H1 (cell line): Measurements from ENCODE around the gene DNER. TPM values are rescaled to one million over a fixed set of nuclear protein-coding genes. Genes with fewer than 3 reads are reported as not detected.

ENCODE experiments used
- CTCF ChIA-PET: fragments of 300-600 bp; sonication (Branson Sonifier 250); formaldehyde crosslinking; loops from one replicate; lab custom pipeline; 2021; ENCODE audit not compliant: partially characterized antibody; lab: Charles Lee
- POLR2A ChIA-PET: fragments of 300-600 bp; sonication (Branson Sonifier 250); formaldehyde crosslinking; loops from one replicate; lab custom pipeline; 2021; ENCODE audit warnings: inconsistent platforms; ENCODE audit not compliant: partially characterized antibody; lab: Charles Lee
- DNase-seq, 2 experiments: peaks; one replicate each; pipeline versions ENCODE4 v3.0.0 to v3.0.0-alpha.2; 2010 to 2022; ENCODE audit warnings: low spot score in 2 of 2, low read depth in 1 of 2, mixed read lengths in 1 of 2
- FAIRE-seq: peaks from 2 replicates; lab custom pipeline; 2011; peaks lifted over from hg19 to GRCh38; lab: Jason Lieb, UNC
- H2AFZ ChIP-seq: 2 replicates; pipeline ENCODE4 v1.8.1; 2012; ENCODE audit warnings: low read length, inconsistent platforms
- H2AK5ac ChIP-seq: 2 replicates; pipeline ENCODE4 v1.6.1; 2013; ENCODE audit warnings: low read depth, low read length
- H2BK120ac ChIP-seq: replicated peaks from 2 replicates; pipeline ENCODE3; 2013; ENCODE audit warnings: low read depth, low read length, inconsistent platforms
- H2BK12ac ChIP-seq: 2 replicates; pipeline ENCODE4 v1.6.1; 2013; ENCODE audit warnings: low read depth, low read length
- H2BK15ac ChIP-seq: 2 replicates; pipeline ENCODE4 v1.6.1; 2013; ENCODE audit warnings: low read length
- H2BK20ac ChIP-seq: 2 replicates; pipeline ENCODE4 v1.6.1; 2013; ENCODE audit warnings: low read length
- H2BK5ac ChIP-seq: 2 replicates; pipeline ENCODE4 v1.6.1; 2013; ENCODE audit warnings: low read depth, low read length
- H3K14ac ChIP-seq: 2 replicates; pipeline ENCODE4 v1.6.1; 2013; ENCODE audit warnings: inconsistent platforms; ENCODE audit not compliant: insufficient read length
- H3K18ac ChIP-seq: 2 replicates; pipeline ENCODE4 v1.6.1; 2013; ENCODE audit warnings: low read length; ENCODE audit errors: extremely low read depth
- H3K23ac ChIP-seq: 2 replicates; pipeline ENCODE4 v1.6.1; 2013; ENCODE audit warnings: inconsistent platforms; ENCODE audit not compliant: insufficient read length
- H3K23me2 ChIP-seq: 2 replicates; pipeline ENCODE4 v1.6.1; 2013; ENCODE audit warnings: low read depth, low read length
- H3K27ac ChIP-seq: 2 replicates; pipeline ENCODE4 v1.6.1; 2011; ENCODE audit warnings: low read depth, low read length, inconsistent platforms
- H3K27me3 ChIP-seq, 4 experiments: replicated peaks in 1 of 4; 1 replicate in 1 of 4; 2 replicates in 3 of 4; pipeline versions ENCODE4 v1.6.1 to v1.8.1; 2011 to 2013; ENCODE audit warnings: low read length in 3 of 4, mild to moderate bottlenecking in 3 of 4, inconsistent platforms in 2 of 4, mixed read lengths in 2 of 4, moderate library complexity in 1 of 4; ENCODE audit not compliant: control insufficient read depth in 3 of 4, insufficient read depth in 3 of 4; ENCODE audit errors: extremely low read depth in 1 of 4
- H3K36me3 ChIP-seq, 4 experiments: 2 replicates each; pipeline versions ENCODE4 v1.6.1 to v1.8.1; 2011 to 2013; ENCODE audit warnings: mild to moderate bottlenecking in 4 of 4, low read length in 3 of 4, moderate library complexity in 2 of 4, control low read depth in 1 of 4, inconsistent platforms in 1 of 4; ENCODE audit not compliant: insufficient read depth in 4 of 4, control insufficient read depth in 2 of 4
- H3K4ac ChIP-seq: replicated peaks from 2 replicates; pipeline ENCODE3; 2013; ENCODE audit warnings: low read length, low read depth, mixed read lengths, inconsistent platforms; ENCODE audit not compliant: insufficient read length
- H3K4me1 ChIP-seq, 4 experiments: replicated peaks in 1 of 4; 1 replicate in 1 of 4; 2 replicates in 3 of 4; pipeline versions ENCODE4 v1.6.1 to v1.8.1; 2011 to 2013; ENCODE audit warnings: low read length in 3 of 4, inconsistent platforms in 2 of 4, mixed read lengths in 1 of 4; ENCODE audit not compliant: insufficient read depth in 4 of 4, control insufficient read depth in 3 of 4
- H3K4me2 ChIP-seq, 2 experiments: 2 replicates each; pipeline versions ENCODE4 v1.6.1 to v1.8.1; 2011 to 2013; ENCODE audit warnings: low read depth in 2 of 2, low read length in 2 of 2, control low read depth in 1 of 2, inconsistent platforms in 1 of 2, mild to moderate bottlenecking in 1 of 2; ENCODE audit not compliant: insufficient read depth in 1 of 2
- H3K4me3 ChIP-seq, 4 experiments: fragments of 200-600, 300-600 bp in 1 of 4; sonication (generic), shearing (Covaris generic), sonication (Bioruptor Twin) in 1 of 4; 2 replicates each; pipeline versions ENCODE4 v1.5.1 to v1.8.1; 2011 to 2016; ENCODE audit warnings: low read length in 4 of 4, low read depth in 3 of 4, control low read depth in 2 of 4, inconsistent platforms in 2 of 4, mild to moderate bottlenecking in 2 of 4, mixed read lengths in 1 of 4, moderate library complexity in 1 of 4; ENCODE audit not compliant: insufficient read depth in 2 of 4; ENCODE audit errors: extremely low read depth in 1 of 4
- H3K56ac ChIP-seq: replicated peaks from 2 replicates; pipeline ENCODE3; 2013; ENCODE audit warnings: low read depth, mild to moderate bottlenecking, mixed read lengths, low read length, inconsistent platforms; ENCODE audit not compliant: insufficient read length
- H3K79me1 ChIP-seq: 2 replicates; pipeline ENCODE4 v1.6.1; 2013; ENCODE audit warnings: low read depth, low read length, control low read depth
- H3K79me2 ChIP-seq, 2 experiments: 2 replicates each; pipeline versions ENCODE4 v1.6.1 to v1.8.1; 2012 to 2013; ENCODE audit warnings: low read length in 2 of 2, mild to moderate bottlenecking in 2 of 2, inconsistent platforms in 1 of 2; ENCODE audit not compliant: insufficient read depth in 2 of 2, control insufficient read depth in 1 of 2
- H3K9ac ChIP-seq, 4 experiments: replicated peaks in 1 of 4; 1 replicate in 1 of 4; 2 replicates in 3 of 4; pipeline versions ENCODE4 v1.6.1 to v1.8.1; 2011 to 2013; ENCODE audit warnings: low read depth in 3 of 4, low read length in 3 of 4, control low read depth in 2 of 4, mild to moderate bottlenecking in 2 of 4, moderate library complexity in 2 of 4, inconsistent platforms in 1 of 4; ENCODE audit errors: extremely low read depth in 1 of 4
- H3K9me3 ChIP-seq, 2 experiments: 2 replicates each; pipeline versions ENCODE4 v1.6.1 to v1.8.1; 2012 to 2013; ENCODE audit warnings: mild to moderate bottlenecking in 2 of 2, moderate library complexity in 2 of 2, control low read depth in 1 of 2, inconsistent platforms in 1 of 2, low read depth in 1 of 2, low read length in 1 of 2, mixed read lengths in 1 of 2; ENCODE audit not compliant: insufficient read depth in 2 of 2
- H4K20me1 ChIP-seq, 2 experiments: replicated peaks in 1 of 2; 2 replicates each; pipeline versions ENCODE3 to v1.8.1; 2011 to 2013; ENCODE audit warnings: inconsistent platforms in 2 of 2, low read length in 2 of 2, mild to moderate bottlenecking in 1 of 2; ENCODE audit not compliant: insufficient read depth in 2 of 2, control insufficient read depth in 1 of 2
- H4K5ac ChIP-seq: 2 replicates; pipeline ENCODE4 v1.6.1; 2013; ENCODE audit warnings: low read length, low read depth, mixed read lengths, inconsistent platforms; ENCODE audit not compliant: insufficient read length
- H4K8ac ChIP-seq: 2 replicates; pipeline ENCODE4 v1.8.0; 2013; ENCODE audit warnings: mild to moderate bottlenecking, moderate library complexity, low read length, inconsistent platforms; ENCODE audit not compliant: insufficient read depth; ENCODE audit errors: extremely low read depth
- H4K91ac ChIP-seq: replicated peaks from 2 replicates; pipeline ENCODE3; 2013; ENCODE audit warnings: low read length, mixed read lengths, inconsistent platforms; ENCODE audit not compliant: insufficient read length
- BACH1 ChIP-seq: IDR thresholded peaks from 2 replicates; pipeline ENCODE4 v1.6.1; 2012; ENCODE audit warnings: low read length, improper control_type of control experiment
- CHD1 ChIP-seq: IDR thresholded peaks from 2 replicates; pipeline ENCODE4 v1.6.1; 2012; ENCODE audit warnings: low read depth, low read length, improper control_type of control experiment
- CREB1 ChIP-seq: IDR thresholded peaks from 2 replicates; pipeline ENCODE4 v1.6.1; 2012; ENCODE audit warnings: inconsistent platforms
- GABPA ChIP-seq: IDR thresholded peaks from 2 replicates; pipeline ENCODE4 v1.6.1; 2011; ENCODE audit warnings: mild to moderate bottlenecking, low read length, moderate library complexity, borderline replicate concordance; ENCODE audit not compliant: insufficient read depth
- JUND ChIP-seq: IDR thresholded peaks from 2 replicates; pipeline ENCODE4 v1.6.1; 2011; ENCODE audit warnings: mild to moderate bottlenecking, improper control_type of control experiment, low read length
- KDM4A ChIP-seq: IDR thresholded peaks from one replicate; pipeline ENCODE4 v1.7.1; 2012; ENCODE audit warnings: low read depth, mild to moderate bottlenecking, moderate library complexity, low read length, inconsistent platforms; ENCODE audit not compliant: severe bottlenecking
- MAFK ChIP-seq: IDR thresholded peaks from 2 replicates; pipeline ENCODE4 v1.6.1; 2012; ENCODE audit warnings: low read depth, mild to moderate bottlenecking, improper control_type of control experiment, low read length
- PHF8 ChIP-seq: fragments of 200-600 bp; sonication (generic); conservative IDR thresholded peaks from 2 replicates; pipeline ENCODE4 v1.7.1; 2012; ENCODE audit warnings: low read depth, mild to moderate bottlenecking, inconsistent platforms, low read length, moderate library complexity
- POU5F1 ChIP-seq: IDR thresholded peaks from 2 replicates; pipeline ENCODE4 v1.6.1; 2011; ENCODE audit warnings: low read depth, mild to moderate bottlenecking, low read length, moderate library complexity
- SAP30 ChIP-seq: fragments of 300-600 bp; sonication (generic); IDR thresholded peaks from 2 replicates; pipeline ENCODE4 v1.7.1; 2012; ENCODE audit warnings: low read length, moderate library complexity, mild to moderate bottlenecking, inconsistent platforms; ENCODE audit not compliant: insufficient read depth, insufficient replicate concordance
- SIN3A ChIP-seq, 2 experiments: IDR thresholded peaks in 1 of 2; conservative IDR thresholded peaks in 1 of 2; 2 replicates each; pipeline ENCODE4 v1.6.1; 2011 to 2012; ENCODE audit warnings: low read length in 2 of 2, improper control_type of control experiment in 1 of 2, low read depth in 1 of 2, mild to moderate bottlenecking in 1 of 2
- SIRT6 ChIP-seq: IDR thresholded peaks from one replicate; pipeline ENCODE4 v1.7.1; 2012; ENCODE audit warnings: low read length, inconsistent platforms
- SRF ChIP-seq: IDR thresholded peaks from 2 replicates; pipeline ENCODE4 v1.6.1; 2011; ENCODE audit warnings: mild to moderate bottlenecking, low read depth, low read length, moderate library complexity
- TAF7 ChIP-seq: optimal IDR thresholded peaks from 2 replicates; pipeline ENCODE3; 2011; ENCODE audit warnings: low read depth, mild to moderate bottlenecking, inconsistent platforms, low read length, moderate library complexity, borderline replicate concordance
- polyA plus RNA-seq, 7 experiments: library from polyadenylated mRNA; depleted of rRNA in 3 of 7; stranded (reverse) in 5 of 7; unstranded in 2 of 7; fragments of >200 nt in 5 of 7; fragments of 200-250 nt in 2 of 7; gene quantifications; 1 replicate in 5 of 7; 2 replicates in 1 of 7; 4 replicates in 1 of 7; pipeline versions ENCODE4 v1.2.1 to v1.2.3, GENCODE V29; 2011 to 2013; ENCODE audit warnings: missing spikeins in 2 of 7, mixed read lengths in 2 of 7
- total RNA-seq: library from RNA; stranded (reverse); fragmentation: NEBNext Ultra II Directional; extraction: Animal tissue kit (Norgen Biotek cat#: 25700); gene quantifications from 2 replicates; pipeline ENCODE4 v1.2.1, GENCODE V29; 2021
- TF ChIP-seq, protein P1 (sequence below): IDR thresholded peaks from 2 replicates; pipeline ENCODE4 v1.6.1; 2011; ENCODE audit warnings: low read length, improper control_type of control experiment

The DNER gene
- total and polyA plus RNA-seq, 2 of the 8 experiments (the other 6 are each of a cell fraction or from before 2014, with no cell fraction given): 6.8 to 16.3 TPM

- Histone ChIP-seq H3K36me3 (no peaks in the 10 kb centered on the region), H2BK20ac (no peak overlapping the region), H2AFZ (no peak overlapping the region), H2BK120ac (no peak overlapping the region), H4K20me1 (no peaks in the 10 kb centered on the region), H2AK5ac (no peak overlapping the region), H4K91ac (no peak overlapping the region), H3K56ac (no peak overlapping the region), H3K4ac (no peak overlapping the region), H3K27ac (no peak overlapping the region), H4K5ac (no peak overlapping the region), H3K4me2 (no peak overlapping the region), H3K27me3 (no peaks in the 10 kb centered on the region), H3K18ac (no peak overlapping the region), H3K79me2 (no peaks in the 10 kb centered on the region), H2BK15ac (no peak overlapping the region), H3K4me1 (no peaks in the 10 kb centered on the region), H3K4me3 (no peak overlapping the region), H4K8ac (no peak overlapping the region), H3K14ac (no peak overlapping the region), H3K9ac (no peak overlapping the region), H3K23ac (no peak overlapping the region), H3K79me1 (no peaks in the 10 kb centered on the region), H2BK5ac (no peak overlapping the region), H3K9me3 (no peaks in the 10 kb centered on the region), H2BK12ac (no peak overlapping the region), H3K23me2 (no peaks in the 10 kb centered on the region)
- no peak for TF ChIP-seq KDM4A
- TF ChIP-seq PHF8: no peak
- TF ChIP-seq POU5F1: no peak
- TF ChIP-seq SAP30: no peak
- TF ChIP-seq BACH1: no peak
- TF ChIP-seq JUND: no peak
- TF ChIP-seq TAF7: no peak
- TF ChIP-seq GABPA: no peak
- TF ChIP-seq SIN3A (conservative IDR thresholded peaks at IDR 0.05 in 1 of 2, IDR thresholded peaks at IDR 0.05 in 1 of 2; ENCODE audit: low read depth in 1 of 2, low read length in 2 of 2): no peak
- TF ChIP-seq MAFK: no peak
- TF ChIP-seq CREB1: no peak
- TF ChIP-seq, protein P1, sequence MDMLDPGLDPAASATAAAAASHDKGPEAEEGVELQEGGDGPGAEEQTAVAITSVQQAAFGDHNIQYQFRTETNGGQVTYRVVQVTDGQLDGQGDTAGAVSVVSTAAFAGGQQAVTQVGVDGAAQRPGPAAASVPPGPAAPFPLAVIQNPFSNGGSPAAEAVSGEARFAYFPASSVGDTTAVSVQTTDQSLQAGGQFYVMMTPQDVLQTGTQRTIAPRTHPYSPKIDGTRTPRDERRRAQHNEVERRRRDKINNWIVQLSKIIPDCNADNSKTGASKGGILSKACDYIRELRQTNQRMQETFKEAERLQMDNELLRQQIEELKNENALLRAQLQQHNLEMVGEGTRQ: no peak
- TF ChIP-seq CHD1: no peak
- no peak for TF ChIP-seq SIRT6
- TF ChIP-seq SRF: no peak
- FAIRE-seq (no peak), DNase-seq (no peak)
- POLR2A ChIA-PET: no interaction called here
- CTCF ChIA-PET: interaction anchor here (0.7 to 1.5 kb wide), 5 partner anchors 9 to 764 kb away, joined by 3 read pairs; no protein-coding TSS in a partner anchor
Measured at GRCh38 chr2:229453230-229453629, 261.1 kb downstream of the DNER start.
